Measurements from ENCODE around the gene CMTM3. TPM values are rescaled to one million over a fixed set of nuclear protein-coding genes. Genes with fewer than 3 reads are reported as not detected.
"Not testable (repeated sequence)": the region's sequence is repeated elsewhere in the genome, so short reads cannot be mapped to it uniquely, and the experiment has no call there.

Gene CMTM3
- total RNA-seq, 1 experiment from 2014 or later, result 18.6 TPM

- Histone ChIP-seq H3K4me3 (ENCODE audit: insufficient read depth, low read depth, low read length) (no peak overlapping the region), H3K36me3 (replicated peaks; ENCODE audit: control insufficient read depth, insufficient read depth, low read length) (no peaks in the 10 kb centered on the region), H3K27me3 (ENCODE audit: control insufficient read depth, insufficient read depth, low read length) (no peaks in the 10 kb centered on the region)
- no peak for DNase-seq
These were observed 9.8 kb upstream of the CMTM3 start for GRCh38 chr16:66594739-66595138.

DNA sequence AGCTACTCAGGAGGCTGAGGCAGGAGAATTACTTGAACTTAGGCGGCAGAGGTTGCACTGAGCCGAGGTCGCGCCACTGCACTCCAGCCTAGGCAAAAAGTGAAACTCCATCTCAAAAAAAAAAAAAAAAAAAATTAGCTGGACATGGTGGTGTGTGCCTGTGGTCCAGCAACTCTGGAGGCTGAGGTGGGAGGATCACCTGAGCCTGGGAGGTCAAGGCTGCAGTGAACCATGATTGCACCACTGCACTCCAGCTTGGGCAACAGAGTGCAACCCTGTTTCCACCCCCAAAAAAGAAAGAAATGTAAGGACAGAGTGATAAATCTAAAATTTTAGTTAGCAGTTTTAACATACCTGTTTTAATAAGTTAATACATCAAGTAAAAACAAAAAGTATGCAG, 7.9 kb upstream of the CMTM3 start:
- H3K4me3 ChIP-seq (ENCODE audit: insufficient read depth, low read depth, low read length); H3K27me3 ChIP-seq (ENCODE audit: control insufficient read depth, insufficient read depth, low read length); H3K36me3 ChIP-seq (replicated peaks; ENCODE audit: control insufficient read depth, insufficient read depth, low read length); DNase-seq: not testable (repeated sequence)

DNA sequence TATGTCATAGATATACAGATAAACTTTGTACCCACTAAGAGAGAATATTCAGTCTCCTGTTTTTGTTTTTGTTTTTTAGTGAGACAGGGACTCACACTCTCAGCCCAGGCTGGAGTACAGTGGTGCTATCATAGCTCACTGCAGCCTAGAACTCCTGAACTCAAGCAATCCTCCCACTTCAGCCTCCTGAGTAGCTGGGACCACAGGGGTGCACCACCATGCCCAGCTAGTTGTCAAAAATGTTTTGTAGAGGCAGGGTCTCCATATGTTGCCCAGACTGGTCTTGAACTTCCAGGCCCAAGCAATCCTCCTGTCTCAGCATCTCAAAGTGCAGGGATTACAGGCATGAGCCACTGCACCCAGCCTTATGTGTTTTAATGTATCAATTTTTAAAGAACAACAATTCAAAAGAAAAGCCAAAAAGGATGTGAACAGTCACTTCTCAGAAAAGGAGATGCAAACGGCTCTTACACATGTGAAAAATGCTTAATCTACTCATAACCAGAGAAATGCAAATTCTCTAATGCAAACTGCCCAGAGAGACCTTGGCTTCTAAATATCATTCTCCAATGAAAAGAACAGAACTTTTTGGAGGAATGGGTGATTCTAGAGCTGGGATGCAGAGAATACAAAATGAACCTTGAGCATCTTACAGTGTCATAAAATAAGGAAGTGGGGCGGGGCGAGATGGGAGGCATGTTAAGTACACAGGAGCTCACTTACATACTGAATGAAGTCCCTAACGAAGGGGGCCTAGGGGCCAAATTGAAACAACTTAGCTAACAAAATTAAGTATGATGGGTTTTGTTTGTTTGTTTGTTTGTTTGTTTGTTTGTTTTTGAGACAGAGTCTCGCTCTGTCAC, 7.3 kb upstream of the CMTM3 start:
- no peak for DNase-seq
- Histone ChIP-seq H3K4me3 (ENCODE audit: insufficient read depth, low read depth, low read length) (no peak overlapping the region), H3K27me3 (ENCODE audit: control insufficient read depth, insufficient read depth, low read length) (no peaks in the 10 kb centered on the region), H3K36me3 (replicated peaks; ENCODE audit: control insufficient read depth, insufficient read depth, low read length) (no peaks in the 10 kb centered on the region)

- Histone ChIP-seq H3K36me3 (replicated peaks; ENCODE audit: control insufficient read depth, insufficient read depth, low read length) (no peaks in the 10 kb centered on the region), H3K27me3 (ENCODE audit: control insufficient read depth, insufficient read depth, low read length) (no peaks in the 10 kb centered on the region), H3K4me3 (ENCODE audit: insufficient read depth, low read depth, low read length) (no peak overlapping the region)
- no peak for DNase-seq
These were observed 6.4 kb upstream of the CMTM3 start for GRCh38 chr16:66598111-66598510.

DNA sequence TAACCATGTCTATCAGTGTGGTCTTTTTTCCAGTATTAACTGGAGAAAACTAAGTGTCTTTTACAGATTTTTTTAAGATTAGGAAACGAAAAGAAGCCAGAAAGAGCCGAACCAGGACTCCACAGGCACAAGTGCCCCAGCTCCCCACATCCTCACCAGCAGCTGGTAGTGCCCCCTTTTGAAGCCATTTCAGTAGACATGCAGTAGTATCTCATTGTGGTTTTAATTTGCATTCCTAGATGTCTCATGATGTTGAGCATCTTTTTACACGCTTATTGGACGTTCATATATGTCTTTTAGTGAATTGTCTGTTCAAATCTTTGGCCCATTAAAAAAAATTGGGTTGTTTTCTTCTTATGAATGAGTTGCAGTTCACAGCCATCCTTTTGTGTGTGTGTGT, 4.8 kb upstream of the CMTM3 start:
- no peak for DNase-seq
- Histone ChIP-seq H3K4me3 (ENCODE audit: insufficient read depth, low read depth, low read length) (no peak overlapping the region), H3K36me3 (replicated peaks; ENCODE audit: control insufficient read depth, insufficient read depth, low read length) (no peaks in the 10 kb centered on the region), H3K27me3 (ENCODE audit: control insufficient read depth, insufficient read depth, low read length) (no peaks in the 10 kb centered on the region)

GRCh38 chr16:66600477-66600876, 4.0 kb upstream of the CMTM3 start:
- Histone ChIP-seq H3K36me3 (replicated peaks; ENCODE audit: control insufficient read depth, insufficient read depth, low read length) (no peaks in the 10 kb centered on the region), H3K4me3 (ENCODE audit: insufficient read depth, low read depth, low read length) (no peak overlapping the region), H3K27me3 (ENCODE audit: control insufficient read depth, insufficient read depth, low read length) (no peaks in the 10 kb centered on the region)
- DNase-seq, result no peak

DNA sequence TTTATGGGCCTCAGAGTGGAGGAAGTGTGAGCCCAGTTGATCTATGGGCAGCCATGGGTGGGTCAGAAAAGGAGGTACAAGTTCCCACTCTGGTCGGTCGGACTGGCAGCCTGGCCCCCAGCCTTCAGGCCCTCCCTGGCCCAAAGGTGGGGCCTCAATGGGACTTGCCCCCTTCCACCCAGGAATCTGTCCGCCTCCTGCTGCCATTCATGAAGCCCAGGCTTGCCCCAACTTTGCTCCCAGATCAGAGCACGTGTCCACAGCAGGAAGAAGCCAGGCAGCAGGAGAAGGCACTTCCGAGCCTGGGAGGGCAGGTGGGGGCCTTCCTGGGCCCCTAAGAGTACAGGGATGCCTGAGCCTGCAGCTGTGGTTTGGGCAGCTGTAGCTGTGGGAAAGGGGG, 3.0 kb upstream of the CMTM3 start:
- Histone ChIP-seq H3K36me3 (replicated peaks; ENCODE audit: control insufficient read depth, insufficient read depth, low read length) (no peaks in the 10 kb centered on the region), H3K27me3 (ENCODE audit: control insufficient read depth, insufficient read depth, low read length) (no peaks in the 10 kb centered on the region), H3K4me3 (ENCODE audit: insufficient read depth, low read depth, low read length) (no peak overlapping the region)
- DNase-seq, result no peak

DNA sequence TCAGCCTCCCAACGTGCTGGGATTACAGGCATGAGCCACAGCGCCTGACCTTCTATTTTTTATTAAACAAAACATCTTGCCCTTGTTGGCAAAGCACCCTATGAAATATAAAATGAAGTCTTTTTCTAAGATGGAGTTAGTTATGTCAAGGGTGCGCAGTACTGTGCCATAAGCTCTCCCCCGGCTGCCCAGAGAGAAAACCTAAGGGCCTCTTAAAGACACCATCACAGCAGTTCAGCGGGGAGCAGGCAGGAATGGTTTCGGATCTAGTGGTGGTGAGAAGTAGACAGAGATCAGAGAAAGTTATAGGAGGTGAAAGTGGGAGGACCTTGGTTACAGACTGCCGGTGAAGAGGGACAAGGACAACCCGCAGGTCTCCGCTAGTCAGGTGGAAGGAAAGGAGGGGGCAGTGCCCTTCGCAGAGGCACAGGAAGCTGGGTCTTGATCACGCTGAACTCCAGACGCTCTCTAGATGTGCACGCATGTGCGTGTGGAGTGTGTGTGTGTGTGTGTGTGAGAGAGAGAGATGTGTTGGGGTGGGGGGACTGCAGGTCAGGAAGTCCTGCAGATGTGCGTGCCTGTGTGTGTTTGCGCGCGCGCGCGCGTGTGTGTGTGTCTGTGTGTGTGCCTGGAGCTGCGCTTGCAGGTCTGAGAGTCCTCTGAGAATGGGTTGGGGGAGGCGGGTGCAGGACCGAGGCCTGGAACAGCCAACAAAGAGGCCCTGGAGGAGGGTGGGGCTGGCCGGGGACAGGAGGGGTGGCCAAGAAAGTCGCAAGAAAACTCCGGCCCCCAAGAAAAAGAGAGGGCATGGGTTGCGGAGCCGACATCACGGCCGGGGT, 748 bp upstream of the CMTM3 start:
- Histone ChIP-seq H3K27me3 (ENCODE audit: control insufficient read depth, insufficient read depth, low read length) (no peaks in the 10 kb centered on the region), H3K36me3 (replicated peaks; ENCODE audit: control insufficient read depth, insufficient read depth, low read length) (no peaks in the 10 kb centered on the region), H3K4me3 (ENCODE audit: insufficient read depth, low read depth, low read length) (peak overlapping the region; percentile 77)
- DNase-seq, result peak; percentile 78

DNA sequence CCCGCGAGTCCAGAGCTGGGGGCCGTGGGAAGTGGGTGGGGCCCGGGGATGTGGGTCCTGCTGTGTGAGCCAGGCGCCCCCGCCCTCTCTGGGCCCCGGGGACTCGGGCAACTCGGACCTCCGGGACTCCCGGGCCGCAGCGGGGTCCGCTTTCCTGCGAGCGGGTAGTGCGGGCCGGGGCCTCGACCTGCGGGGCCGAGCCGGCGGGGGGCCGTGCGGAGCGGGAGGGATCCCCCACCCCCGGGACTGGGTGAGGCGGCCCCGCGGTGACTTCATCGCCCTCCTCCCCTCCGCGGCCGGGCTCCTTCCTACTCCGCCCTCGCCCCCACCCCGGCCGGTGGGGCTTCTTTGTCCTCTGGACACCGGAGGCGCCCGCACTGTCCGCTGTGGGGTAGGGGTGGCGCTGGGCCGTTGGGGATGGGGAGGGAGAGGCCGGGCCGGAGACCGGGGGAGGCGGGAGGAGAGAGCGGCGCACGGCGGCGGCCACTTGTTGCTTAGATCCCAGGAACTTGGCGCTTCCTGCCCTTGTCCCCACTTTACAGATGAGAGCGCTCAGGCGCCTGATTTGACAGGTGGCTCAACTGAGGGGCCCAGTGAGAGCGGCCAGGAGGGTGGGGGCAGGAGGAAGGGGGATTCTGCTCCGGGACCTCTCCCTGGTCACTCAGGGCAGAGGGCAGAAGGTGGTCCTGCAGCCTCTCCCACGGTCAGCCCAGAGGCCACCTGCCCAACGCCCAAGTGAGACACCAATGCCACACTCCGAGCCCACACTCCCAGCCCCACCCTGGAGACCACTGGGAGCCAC, 874 bp downstream of the CMTM3 start:
- H3K27me3 ChIP-seq (ENCODE audit: control insufficient read depth, insufficient read depth, low read length), result no peaks in the 10 kb centered on the region
- H3K4me3 ChIP-seq (ENCODE audit: insufficient read depth, low read depth, low read length), result peak overlapping the region; percentile 77
- DNase-seq, result peak; percentile 91
- peaks cover 4% of the 10 kb centered on the region for H3K36me3 ChIP-seq (replicated peaks; ENCODE audit: control insufficient read depth, insufficient read depth, low read length)

- Histone ChIP-seq H3K36me3 (replicated peaks; ENCODE audit: control insufficient read depth, insufficient read depth, low read length) (peaks cover 8% of the 10 kb centered on the region), H3K27me3 (ENCODE audit: control insufficient read depth, insufficient read depth, low read length) (no peaks in the 10 kb centered on the region), H3K4me3 (ENCODE audit: insufficient read depth, low read depth, low read length) (peak overlapping the region; percentile 77)
- peak; percentile 52 for DNase-seq
These were observed 1.7 kb downstream of the CMTM3 start for GRCh38 chr16:66605979-66606751.

DNA sequence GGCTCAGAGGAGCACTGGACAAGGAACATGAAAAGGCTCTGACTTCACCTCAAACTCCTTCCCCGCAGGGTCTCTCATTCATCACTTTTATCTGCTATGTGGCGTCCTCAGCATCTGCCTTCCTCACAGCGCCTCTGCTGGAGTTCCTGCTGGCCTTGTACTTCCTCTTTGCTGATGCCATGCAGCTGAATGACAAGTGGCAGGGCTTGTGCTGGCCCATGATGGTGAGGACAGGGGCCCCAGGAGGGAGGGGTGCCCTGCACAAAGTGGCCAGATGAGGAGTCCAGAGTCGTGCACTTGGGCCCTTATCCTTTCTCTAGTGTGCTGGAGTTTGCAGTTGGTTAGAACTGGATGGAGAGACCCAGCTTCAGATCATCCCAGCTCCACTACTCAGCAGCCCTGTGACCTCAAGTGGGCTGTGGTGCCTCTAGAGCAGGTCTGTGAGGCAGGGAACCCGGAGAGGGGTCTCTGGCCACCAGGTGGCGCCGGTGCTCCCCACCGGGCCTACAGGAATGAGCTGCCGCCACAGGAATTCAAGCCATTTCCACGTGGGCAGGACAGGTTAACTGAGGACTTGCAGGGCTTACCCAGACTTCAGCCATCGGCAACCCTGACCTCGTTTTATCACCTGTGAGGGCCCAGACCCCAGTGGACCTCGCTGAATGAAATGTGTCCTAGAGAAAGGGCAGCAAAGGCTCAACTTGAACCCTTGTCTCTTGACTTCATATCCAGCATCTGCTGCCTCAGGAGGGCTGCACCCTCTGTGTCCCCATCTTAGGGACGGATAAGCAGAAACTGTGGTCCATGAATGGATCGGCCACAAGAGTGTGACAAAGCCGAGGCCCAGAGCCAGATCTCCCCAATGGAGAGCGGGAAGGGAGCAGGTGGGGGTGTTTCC, 4.0 kb downstream of the CMTM3 start:
- H3K36me3 ChIP-seq (replicated peaks; ENCODE audit: control insufficient read depth, insufficient read depth, low read length), result peaks cover 19% of the 10 kb centered on the region
- peak; percentile 96 for DNase-seq
- no peaks in the 10 kb centered on the region for H3K27me3 ChIP-seq (ENCODE audit: control insufficient read depth, insufficient read depth, low read length)
- H3K4me3 ChIP-seq (ENCODE audit: insufficient read depth, low read depth, low read length), result no peak overlapping the region

DNA sequence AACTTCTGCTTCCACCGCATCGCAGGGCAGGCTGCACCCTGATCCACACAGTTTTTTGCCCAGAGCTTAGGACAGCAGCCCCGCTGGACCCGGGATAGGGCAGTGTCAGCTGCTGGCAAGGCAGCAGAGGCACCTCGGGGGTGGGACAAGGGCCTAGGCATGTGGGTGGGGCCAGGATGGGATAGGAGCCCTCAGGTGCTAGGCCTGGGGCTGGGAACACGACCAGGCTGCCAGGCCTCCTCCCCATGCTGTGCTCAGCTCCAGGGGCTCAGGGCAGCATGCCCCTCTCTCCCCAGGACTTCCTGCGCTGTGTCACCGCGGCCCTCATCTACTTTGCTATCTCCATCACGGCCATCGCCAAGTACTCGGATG, 4.6 kb downstream of the CMTM3 start:
- no peak for DNase-seq
- H3K4me3 ChIP-seq (ENCODE audit: insufficient read depth, low read depth, low read length), result no peak overlapping the region
- H3K27me3 ChIP-seq (ENCODE audit: control insufficient read depth, insufficient read depth, low read length), result no peaks in the 10 kb centered on the region
- peaks cover 22% of the 10 kb centered on the region for H3K36me3 ChIP-seq (replicated peaks; ENCODE audit: control insufficient read depth, insufficient read depth, low read length)

GRCh38 chr16:66610111-66610820, 5.8 kb downstream of the CMTM3 start:
- Histone ChIP-seq H3K36me3 (replicated peaks; ENCODE audit: control insufficient read depth, insufficient read depth, low read length) (peaks cover 24% of the 10 kb centered on the region), H3K4me3 (ENCODE audit: insufficient read depth, low read depth, low read length) (no peak overlapping the region), H3K27me3 (ENCODE audit: control insufficient read depth, insufficient read depth, low read length) (no peaks in the 10 kb centered on the region)
- no peak for DNase-seq
